K562 (cell line): ENCODE results near the gene EIF2S2. TPM values are rescaled to one million over a fixed set of nuclear protein-coding genes. Genes with fewer than 3 reads are reported as not detected.

Experiments
- ATAC-seq: fragments of 200-7000 bp; cut with Tn5 transposase; 3 replicates; pipeline ENCODE4 v1.9.1; 2020; ENCODE audit warnings: moderate library complexity
- BruUV-seq: library from RNA; stranded (reverse); fragments of 400-500 nt; replicated peaks from 2 replicates; lab custom pipeline; 2021; lab: Mats Ljungman, UMichigan
- CTCF ChIA-PET: fragments of 300-600 bp; formaldehyde crosslinking; extraction: SDS; loops from one replicate; lab custom pipeline; 2021; ENCODE audit warnings: low intra/inter-chr PET ratio; lab: Yijun Ruan, JAX
- POLR2A ChIA-PET: fragments of 300-600, 350-650 bp; sonication (Branson Sonifier 250); formaldehyde crosslinking; extraction: SDS; loops from one replicate; lab custom pipeline; 2021; ENCODE audit warnings: antibody characterized with exemption, inconsistent platforms; lab: Yijun Ruan, JAX
- DNase-seq, 4 experiments: peaks; one replicate each; pipeline versions ENCODE4 v3.0.0 to v3.0.0-alpha.2; 2011 to 2018; ENCODE audit warnings: low spot score in 3 of 4, mixed read lengths in 3 of 4; ENCODE audit errors: extremely low read depth in 1 of 4
- FAIRE-seq: peaks from 2 replicates; lab custom pipeline; 2011; peaks lifted over from hg19 to GRCh38; lab: Jason Lieb, UNC
- H2AFZ ChIP-seq: 2 replicates; pipeline ENCODE4 v1.6.0; 2011; ENCODE audit warnings: low read depth, low read length, control low read depth, inconsistent platforms
- H3K27ac ChIP-seq: fragments of 200-600 bp; 3 replicates; pipeline ENCODE4 v1.8.0; 2011; ENCODE audit warnings: low read depth, mild to moderate bottlenecking, control low read depth, inconsistent platforms, low read length, moderate library complexity, mixed read lengths; ENCODE audit errors: extremely low read depth
- H3K27me3 ChIP-seq, 2 experiments: fragments of 300-600 bp in 1 of 2; 2 replicates in 1 of 2; 3 replicates in 1 of 2; pipeline versions ENCODE4 v1.6.0 to v1.8.0; 2011; ENCODE audit warnings: inconsistent platforms in 2 of 2, low read length in 2 of 2, mild to moderate bottlenecking in 1 of 2, mixed read lengths in 1 of 2, moderate library complexity in 1 of 2; ENCODE audit not compliant: control insufficient read depth in 2 of 2, insufficient read depth in 2 of 2
- H3K36me3 ChIP-seq: fragments of 300-600 bp; 3 replicates; pipeline ENCODE4 v1.8.0; 2011; ENCODE audit warnings: mild to moderate bottlenecking, low read length, inconsistent platforms; ENCODE audit not compliant: control insufficient read depth, insufficient read depth
- H3K4me1 ChIP-seq, 2 experiments: fragments of 200-600 bp in 1 of 2; replicated peaks in 1 of 2; 2 replicates in 1 of 2; 3 replicates in 1 of 2; pipeline versions ENCODE4 v1.5.1 to v1.8.0; 2011; ENCODE audit warnings: inconsistent platforms in 2 of 2, low read length in 2 of 2, mild to moderate bottlenecking in 1 of 2, mixed read lengths in 1 of 2, moderate library complexity in 1 of 2; ENCODE audit not compliant: control insufficient read depth in 2 of 2, insufficient read depth in 2 of 2
- H3K4me2 ChIP-seq: 2 replicates; pipeline ENCODE4 v1.6.1; 2011; ENCODE audit warnings: low read length, control low read depth, inconsistent platforms, mixed read lengths; ENCODE audit not compliant: insufficient read depth
- H3K4me3 ChIP-seq: fragments of 200-600 bp; sonication (generic), shearing (Covaris generic); 2 replicates; pipeline ENCODE4 v1.5.1; 2016; ENCODE audit warnings: control low read depth, inconsistent platforms
- H3K79me2 ChIP-seq: fragments of 200-600 bp; 3 replicates; pipeline ENCODE4 v1.8.0; 2011; ENCODE audit warnings: low read length, inconsistent platforms; ENCODE audit not compliant: control insufficient read depth, insufficient read depth
- H3K9ac ChIP-seq, 2 experiments: 2 replicates each; pipeline versions ENCODE4 v1.6.0 to v1.6.1; 2011; ENCODE audit warnings: low read depth in 2 of 2, low read length in 2 of 2, control low read depth in 1 of 2, inconsistent platforms in 1 of 2, mild to moderate bottlenecking in 1 of 2, mixed read lengths in 1 of 2; ENCODE audit not compliant: insufficient read depth in 1 of 2
- H3K9me1 ChIP-seq: one replicate; pipeline ENCODE4 v1.6.0; 2011; ENCODE audit warnings: inconsistent platforms, mild to moderate bottlenecking, low read length, moderate library complexity; ENCODE audit not compliant: control insufficient read depth, insufficient read depth
- H3K9me3 ChIP-seq: replicated peaks from 2 replicates; pipeline ENCODE4 v1.5.1; 2011; ENCODE audit warnings: low read depth, low read length, inconsistent platforms; ENCODE audit not compliant: control insufficient read depth, insufficient read depth
- H4K20me1 ChIP-seq: replicated peaks from 2 replicates; pipeline ENCODE4 v1.6.1; 2011; ENCODE audit warnings: low read length, inconsistent platforms, mixed read lengths; ENCODE audit not compliant: control insufficient read depth, insufficient read depth
- HDAC1 ChIP-seq, 2 experiments: fragments of 450-650 bp; IDR thresholded peaks; 2 replicates each; pipeline ENCODE4 v1.6.1; 2016 to 2017; ENCODE audit warnings: inconsistent platforms in 1 of 2, mild to moderate bottlenecking in 1 of 2, moderate library complexity in 1 of 2
- MYNN ChIP-seq, 2 experiments: sonication (generic); formaldehyde crosslinking in 1 of 2; IDR thresholded peaks; 2 replicates each; pipeline versions ENCODE4 v1.5.0 to v1.6.1; 2016 to 2020; ENCODE audit warnings: antibody characterized with exemption in 1 of 2, missing genetic modification reagents in 1 of 2
- ZNF311 ChIP-seq: fragments of 250-450 bp; sonication (Bioruptor Pico); IDR thresholded peaks from 2 replicates; pipeline ENCODE4 v1.4.0; 2020; ENCODE audit warnings: mild to moderate bottlenecking, moderate library complexity
- WGBS: fragments of 100-300 bp; shearing (Covaris generic); methylation state at CpG from one replicate; pipeline ENCODE4 v1.1.6; 2016; ENCODE audit warnings: low coverage, mixed read lengths; ENCODE audit not compliant: insufficient coverage; ENCODE audit errors: missing lambda C conversion rate; 5-methylcytosine and 5-hydroxymethylcytosine counted together
- in situ Hi-C: fragments of 300-500 bp; cut with MboI; formaldehyde crosslinking; loops from 4 replicates; pipeline ENCODE4 v1.15.0; 2018; ENCODE audit warnings: inconsistent platforms, mixed read lengths
- intact Hi-C: fragments of 100-400 bp; cut with micrococcal nuclease; formaldehyde crosslinking; loops from 2 replicates; pipeline ENCODE4 v1.14.2; 2022
- polyA plus RNA-seq, 8 experiments: library from polyadenylated mRNA; depleted of rRNA in 4 of 8; stranded (reverse) in 5 of 8; unstranded in 3 of 8; fragments of >200 nt; fragmentation: Nextera tagmentation in 2 of 8; fragmentation: Illumina TruSeq in 1 of 8; extraction: Ambion mirVana in 2 of 8; extraction: Trizol in 1 of 8; gene quantifications; 2 replicates each; pipeline versions ENCODE4 v1.2.1 to v1.2.3, GENCODE V29; 2011 to 2014; ENCODE audit warnings: inconsistent platforms in 1 of 8, missing spikeins in 1 of 8
- total RNA-seq, 7 experiments: library from RNA; depleted of rRNA in 6 of 7; stranded (reverse); fragments of >200 nt in 6 of 7; fragmentation: Illumina TruSeq in 2 of 7; extraction: Trizol in 2 of 7; gene quantifications; 2 replicates each; pipeline versions ENCODE4 v1.2.1 to v1.2.3, GENCODE V29; 2011 to 2021; ENCODE audit warnings: low replicate concordance in 1 of 7
- TF ChIP-seq, protein P1 (sequence below): sonication (generic); formaldehyde crosslinking; IDR thresholded peaks from 2 replicates; pipeline ENCODE4 v1.8.0; 2022; ENCODE audit warnings: mild to moderate bottlenecking, missing genetic modification reagents
- TF ChIP-seq, protein P2 (sequence below): fragments of 450-650 bp; IDR thresholded peaks from 2 replicates; pipeline ENCODE4 v1.6.1; 2016; ENCODE audit warnings: low read depth, mild to moderate bottlenecking, moderate library complexity

EIF2S2 gene
- total and polyA plus RNA-seq, 9 of the 15 experiments (the other 6 are each of a cell fraction or from before 2014, with no cell fraction given) = 79.7 to 220 (median 154) TPM

DNA sequence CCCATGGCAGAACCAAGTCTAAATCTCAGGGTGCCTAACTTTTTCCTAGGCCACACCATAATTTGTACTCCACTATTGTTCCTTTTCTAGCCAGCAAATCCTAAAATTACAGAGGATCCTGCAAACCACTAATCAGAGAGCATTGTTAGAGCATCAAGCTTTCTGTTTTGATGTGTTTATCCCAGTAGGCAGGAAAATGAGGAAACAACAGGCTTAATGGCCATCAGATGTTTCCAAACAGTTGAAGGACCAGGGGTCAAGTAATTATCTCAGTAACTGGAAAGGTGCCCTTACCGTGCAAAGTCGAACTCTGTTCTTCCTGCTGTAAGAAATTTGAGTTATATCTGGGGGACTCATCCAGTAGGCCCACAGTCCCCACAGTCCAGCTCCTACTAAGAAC is 59.6 kb downstream of the EIF2S2 start (continued):
- TF ChIP-seq, protein P1, sequence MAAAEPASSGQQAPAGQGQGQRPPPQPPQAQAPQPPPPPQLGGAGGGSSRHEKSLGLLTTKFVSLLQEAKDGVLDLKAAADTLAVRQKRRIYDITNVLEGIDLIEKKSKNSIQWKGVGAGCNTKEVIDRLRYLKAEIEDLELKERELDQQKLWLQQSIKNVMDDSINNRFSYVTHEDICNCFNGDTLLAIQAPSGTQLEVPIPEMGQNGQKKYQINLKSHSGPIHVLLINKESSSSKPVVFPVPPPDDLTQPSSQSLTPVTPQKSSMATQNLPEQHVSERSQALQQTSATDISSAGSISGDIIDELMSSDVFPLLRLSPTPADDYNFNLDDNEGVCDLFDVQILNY (CRISPR knock-in tag) = no peak
- TF ChIP-seq ZNF311 (CRISPR knock-in tag) = no peak
- TF ChIP-seq, protein P2, sequence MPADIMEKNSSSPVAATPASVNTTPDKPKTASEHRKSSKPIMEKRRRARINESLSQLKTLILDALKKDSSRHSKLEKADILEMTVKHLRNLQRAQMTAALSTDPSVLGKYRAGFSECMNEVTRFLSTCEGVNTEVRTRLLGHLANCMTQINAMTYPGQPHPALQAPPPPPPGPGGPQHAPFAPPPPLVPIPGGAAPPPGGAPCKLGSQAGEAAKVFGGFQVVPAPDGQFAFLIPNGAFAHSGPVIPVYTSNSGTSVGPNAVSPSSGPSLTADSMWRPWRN = no peak

DNA sequence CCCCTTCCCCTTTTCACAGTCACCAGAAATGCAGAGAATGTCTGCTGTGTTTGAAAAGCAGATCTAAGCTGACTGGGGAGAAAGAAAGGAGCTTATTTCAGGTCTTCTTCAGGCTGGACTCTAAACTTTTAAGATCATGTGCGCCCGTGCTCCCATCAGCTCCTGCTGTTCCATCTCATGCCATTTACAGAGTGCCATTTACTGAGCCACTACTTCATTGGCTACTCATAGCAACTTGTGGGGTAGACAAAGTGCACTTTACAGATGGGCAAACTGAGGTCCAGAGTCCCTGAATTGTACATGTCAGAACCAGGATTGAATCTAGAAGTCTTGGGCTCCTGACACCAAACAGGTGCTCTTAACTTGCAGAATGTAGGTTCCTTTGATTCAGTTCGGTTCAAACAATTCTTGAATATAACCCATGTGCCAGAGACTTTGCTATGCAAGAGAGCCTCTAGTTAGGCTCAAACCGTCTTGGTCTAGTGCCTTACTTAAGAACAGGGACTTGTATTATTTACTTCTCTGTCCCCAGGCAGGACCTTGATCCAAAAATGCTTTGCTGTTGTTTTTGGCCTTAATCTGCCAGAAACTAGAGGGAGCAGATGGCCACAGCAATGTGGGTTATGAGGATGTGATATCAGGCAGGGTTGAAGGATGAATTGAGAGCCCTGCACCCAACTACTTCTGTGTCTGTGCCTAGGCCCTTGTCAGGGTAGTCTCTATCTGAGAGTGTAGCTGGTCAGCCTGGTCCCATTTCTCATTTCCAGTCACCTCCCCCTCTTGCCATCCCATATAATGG is 61.9 kb downstream of the EIF2S2 start:
- Histone ChIP-seq H3K9me1 (peaks cover 6% of the 10 kb centered on the region), H3K9me3 (no peaks in the 10 kb centered on the region), H3K4me1 (peaks cover 0 to 12% of the 10 kb centered on the region in 2 experiments; a peak in 2 of 5 replicates), H3K4me3 (no peak overlapping the region), H2AFZ (no peak overlapping the region), H3K27me3 (no peaks in the 10 kb centered on the region), H4K20me1 (peaks cover 33% of the 10 kb centered on the region), H3K4me2 (no peak overlapping the region), H3K27ac (no peak overlapping the region), H3K9ac (no peak overlapping the region), H3K79me2 (peaks cover 75% of the 10 kb centered on the region), H3K36me3 (peaks cover 14% of the 10 kb centered on the region; the same call in 2 of the 3 replicates)
- CTCF ChIA-PET = no interaction called here
- in situ Hi-C loops (no loop called here), intact Hi-C loops (no loop called here)
- no TSS peak for BruUV-seq
- ATAC-seq (no peak), DNase-seq (no peak)
- POLR2A ChIA-PET = interaction anchor here (0.6 to 1.4 kb wide), 5 partner anchors 10 to 366 kb away, joined by 3 to 4 read pairs (median 3); no protein-coding TSS in a partner anchor
- TF ChIP-seq MYNN (IDR thresholded peaks at IDR 0.05) (0 out of 2 replicates have a peak, but pooled peaks have one; percentile 0), MYNN (CRISPR knock-in tag; IDR thresholded peaks at IDR 0.05) (no peak), HDAC1 (IDR thresholded peaks at IDR 0.05) (no peak)
- TF ChIP-seq, all 486 proteins: peak for 1
- no peak for FAIRE-seq
- 76% methylated on average over 4 of the region's 4 CpGs for WGBS
